ENCODE results near the gene PDE4D.

Gene PDE4D

GRCh38 chr5:59537961-59538749, 355.4 kb downstream of the PDE4D start:
- H3K27ac ChIP-seq (ENCODE audit: low read depth, low read length) = no peak overlapping the region
- no peaks in the 10 kb centered on the region for H3K36me3 ChIP-seq (ENCODE audit: control insufficient read depth in 1 of 2, insufficient read depth in 2 of 2, low read length in 2 of 2)
- H3K9me3 ChIP-seq (ENCODE audit: control insufficient read depth in 1 of 2, low read length in 2 of 2) = no peaks in the 10 kb centered on the region
- no peaks in the 10 kb centered on the region for H3K27me3 ChIP-seq (ENCODE audit: control insufficient read depth in 1 of 2, insufficient read depth in 2 of 2, low read length in 2 of 2)
- no peak overlapping the region for H3K9ac ChIP-seq (ENCODE audit: low read depth in 1 of 2, low read length in 2 of 2)
- no peak overlapping the region for H3K4me3 ChIP-seq (ENCODE audit: low read depth in 1 of 2, low read length in 2 of 2)
- H3K4me1 ChIP-seq (ENCODE audit: control insufficient read depth in 1 of 2, insufficient read depth in 2 of 2, low read length in 2 of 2) = peaks cover 16 to 20% of the 10 kb centered on the region in 2 donors

- H3K27ac ChIP-seq (ENCODE audit: low read depth, low read length) = no peak overlapping the region
- no peaks in the 10 kb centered on the region for H3K36me3 ChIP-seq (ENCODE audit: control insufficient read depth in 1 of 2, insufficient read depth in 2 of 2, low read length in 2 of 2)
- H3K9ac ChIP-seq (ENCODE audit: low read depth in 1 of 2, low read length in 2 of 2) = no peak overlapping the region
- H3K9me3 ChIP-seq (ENCODE audit: control insufficient read depth in 1 of 2, low read length in 2 of 2) = no peaks in the 10 kb centered on the region
- H3K4me3 ChIP-seq (ENCODE audit: low read depth in 1 of 2, low read length in 2 of 2) = no peak overlapping the region
- H3K4me1 ChIP-seq (ENCODE audit: control insufficient read depth in 1 of 2, insufficient read depth in 2 of 2, low read length in 2 of 2) = peaks cover 7 to 8% of the 10 kb centered on the region in 2 donors
- no peaks in the 10 kb centered on the region for H3K27me3 ChIP-seq (ENCODE audit: control insufficient read depth in 1 of 2, insufficient read depth in 2 of 2, low read length in 2 of 2)
These were observed 356.7 kb downstream of the PDE4D start for GRCh38 chr5:59536875-59537274.

- Histone ChIP-seq H3K4me3 (ENCODE audit: low read depth in 1 of 2, low read length in 2 of 2) (no peak overlapping the region), H3K9me3 (ENCODE audit: control insufficient read depth in 1 of 2, low read length in 2 of 2) (no peaks in the 10 kb centered on the region), H3K27ac (ENCODE audit: low read depth, low read length) (no peak overlapping the region), H3K27me3 (ENCODE audit: control insufficient read depth in 1 of 2, insufficient read depth in 2 of 2, low read length in 2 of 2) (no peaks in the 10 kb centered on the region), H3K4me1 (ENCODE audit: control insufficient read depth in 1 of 2, insufficient read depth in 2 of 2, low read length in 2 of 2) (peaks cover 0 to 5% of the 10 kb centered on the region in 2 donors), H3K36me3 (ENCODE audit: control insufficient read depth in 1 of 2, insufficient read depth in 2 of 2, low read length in 2 of 2) (no peaks in the 10 kb centered on the region), H3K9ac (ENCODE audit: low read depth in 1 of 2, low read length in 2 of 2) (no peak overlapping the region)
These were observed 358.0 kb downstream of the PDE4D start for GRCh38 chr5:59535561-59535960.

GRCh38 chr5:59533730-59534108, 359.8 kb downstream of the PDE4D start:
- Histone ChIP-seq H3K4me1 (ENCODE audit: control insufficient read depth in 1 of 2, insufficient read depth in 2 of 2, low read length in 2 of 2) (no peaks in the 10 kb centered on the region), H3K27ac (ENCODE audit: low read depth, low read length) (no peak overlapping the region), H3K9me3 (ENCODE audit: control insufficient read depth in 1 of 2, low read length in 2 of 2) (no peaks in the 10 kb centered on the region), H3K4me3 (ENCODE audit: low read depth in 1 of 2, low read length in 2 of 2) (no peak overlapping the region), H3K36me3 (ENCODE audit: control insufficient read depth in 1 of 2, insufficient read depth in 2 of 2, low read length in 2 of 2) (no peaks in the 10 kb centered on the region), H3K27me3 (ENCODE audit: control insufficient read depth in 1 of 2, insufficient read depth in 2 of 2, low read length in 2 of 2) (no peaks in the 10 kb centered on the region), H3K9ac (ENCODE audit: low read depth in 1 of 2, low read length in 2 of 2) (no peak overlapping the region)

- H3K27ac ChIP-seq (ENCODE audit: low read depth, low read length) = no peak overlapping the region
- H3K27me3 ChIP-seq (ENCODE audit: control insufficient read depth in 1 of 2, insufficient read depth in 2 of 2, low read length in 2 of 2) = no peaks in the 10 kb centered on the region
- H3K4me1 ChIP-seq (ENCODE audit: control insufficient read depth in 1 of 2, insufficient read depth in 2 of 2, low read length in 2 of 2) = peaks cover 0 to 2% of the 10 kb centered on the region in 2 donors
- H3K36me3 ChIP-seq (ENCODE audit: control insufficient read depth in 1 of 2, insufficient read depth in 2 of 2, low read length in 2 of 2) = no peaks in the 10 kb centered on the region
- H3K9me3 ChIP-seq (ENCODE audit: control insufficient read depth in 1 of 2, low read length in 2 of 2) = no peaks in the 10 kb centered on the region
- no peak overlapping the region for H3K4me3 ChIP-seq (ENCODE audit: low read depth in 1 of 2, low read length in 2 of 2)
- no peak overlapping the region for H3K9ac ChIP-seq (ENCODE audit: low read depth in 1 of 2, low read length in 2 of 2)
These were observed 360.4 kb downstream of the PDE4D start for GRCh38 chr5:59532979-59533729.

GRCh38 chr5:59529239-59529638, 364.3 kb downstream of the PDE4D start:
- Histone ChIP-seq H3K9ac (ENCODE audit: low read depth in 1 of 2, low read length in 2 of 2) (no peak overlapping the region), H3K27me3 (ENCODE audit: control insufficient read depth in 1 of 2, insufficient read depth in 2 of 2, low read length in 2 of 2) (no peaks in the 10 kb centered on the region), H3K9me3 (ENCODE audit: control insufficient read depth in 1 of 2, low read length in 2 of 2) (no peaks in the 10 kb centered on the region), H3K4me3 (ENCODE audit: low read depth in 1 of 2, low read length in 2 of 2) (no peak overlapping the region), H3K4me1 (ENCODE audit: control insufficient read depth in 1 of 2, insufficient read depth in 2 of 2, low read length in 2 of 2) (peaks cover 0 to 6% of the 10 kb centered on the region in 2 donors), H3K27ac (ENCODE audit: low read depth, low read length) (no peak overlapping the region), H3K36me3 (ENCODE audit: control insufficient read depth in 1 of 2, insufficient read depth in 2 of 2, low read length in 2 of 2) (no peaks in the 10 kb centered on the region)

- peaks cover 0 to 6% of the 10 kb centered on the region in 2 donors for H3K4me1 ChIP-seq (ENCODE audit: control insufficient read depth in 1 of 2, insufficient read depth in 2 of 2, low read length in 2 of 2)
- no peaks in the 10 kb centered on the region for H3K27me3 ChIP-seq (ENCODE audit: control insufficient read depth in 1 of 2, insufficient read depth in 2 of 2, low read length in 2 of 2)
- no peaks in the 10 kb centered on the region for H3K9me3 ChIP-seq (ENCODE audit: control insufficient read depth in 1 of 2, low read length in 2 of 2)
- no peak overlapping the region for H3K27ac ChIP-seq (ENCODE audit: low read depth, low read length)
- H3K36me3 ChIP-seq (ENCODE audit: control insufficient read depth in 1 of 2, insufficient read depth in 2 of 2, low read length in 2 of 2) = no peaks in the 10 kb centered on the region
- H3K4me3 ChIP-seq (ENCODE audit: low read depth in 1 of 2, low read length in 2 of 2) = no peak overlapping the region
- H3K9ac ChIP-seq (ENCODE audit: low read depth in 1 of 2, low read length in 2 of 2) = no peak overlapping the region
These were observed 365.2 kb downstream of the PDE4D start for GRCh38 chr5:59528202-59528862.

- no peaks in the 10 kb centered on the region for H3K9me3 ChIP-seq (ENCODE audit: control insufficient read depth in 1 of 2, low read length in 2 of 2)
- peaks cover 0 to 6% of the 10 kb centered on the region in 2 donors for H3K4me1 ChIP-seq (ENCODE audit: control insufficient read depth in 1 of 2, insufficient read depth in 2 of 2, low read length in 2 of 2)
- no peak overlapping the region for H3K9ac ChIP-seq (ENCODE audit: low read depth in 1 of 2, low read length in 2 of 2)
- H3K36me3 ChIP-seq (ENCODE audit: control insufficient read depth in 1 of 2, insufficient read depth in 2 of 2, low read length in 2 of 2) = no peaks in the 10 kb centered on the region
- H3K27ac ChIP-seq (ENCODE audit: low read depth, low read length) = no peak overlapping the region
- no peak overlapping the region for H3K4me3 ChIP-seq (ENCODE audit: low read depth in 1 of 2, low read length in 2 of 2)
- no peaks in the 10 kb centered on the region for H3K27me3 ChIP-seq (ENCODE audit: control insufficient read depth in 1 of 2, insufficient read depth in 2 of 2, low read length in 2 of 2)
These were observed 367.6 kb downstream of the PDE4D start for GRCh38 chr5:59525957-59526356.

GRCh38 chr5:59525311-59525710, 368.2 kb downstream of the PDE4D start:
- Histone ChIP-seq H3K4me3 (ENCODE audit: low read depth in 1 of 2, low read length in 2 of 2) (no peak overlapping the region), H3K27me3 (ENCODE audit: control insufficient read depth in 1 of 2, insufficient read depth in 2 of 2, low read length in 2 of 2) (no peaks in the 10 kb centered on the region), H3K36me3 (ENCODE audit: control insufficient read depth in 1 of 2, insufficient read depth in 2 of 2, low read length in 2 of 2) (no peaks in the 10 kb centered on the region), H3K9me3 (ENCODE audit: control insufficient read depth in 1 of 2, low read length in 2 of 2) (no peaks in the 10 kb centered on the region), H3K9ac (ENCODE audit: low read depth in 1 of 2, low read length in 2 of 2) (no peak overlapping the region), H3K27ac (ENCODE audit: low read depth, low read length) (no peak overlapping the region), H3K4me1 (ENCODE audit: control insufficient read depth in 1 of 2, insufficient read depth in 2 of 2, low read length in 2 of 2) (peaks cover 0 to 6% of the 10 kb centered on the region in 2 donors)

- H3K27me3 ChIP-seq (ENCODE audit: control insufficient read depth in 1 of 2, insufficient read depth in 2 of 2, low read length in 2 of 2) = no peaks in the 10 kb centered on the region
- no peak overlapping the region for H3K4me3 ChIP-seq (ENCODE audit: low read depth in 1 of 2, low read length in 2 of 2)
- H3K9me3 ChIP-seq (ENCODE audit: control insufficient read depth in 1 of 2, low read length in 2 of 2) = no peaks in the 10 kb centered on the region
- H3K36me3 ChIP-seq (ENCODE audit: control insufficient read depth in 1 of 2, insufficient read depth in 2 of 2, low read length in 2 of 2) = no peaks in the 10 kb centered on the region
- H3K27ac ChIP-seq (ENCODE audit: low read depth, low read length) = no peak overlapping the region
- H3K4me1 ChIP-seq (ENCODE audit: control insufficient read depth in 1 of 2, insufficient read depth in 2 of 2, low read length in 2 of 2) = no peaks in the 10 kb centered on the region
- H3K9ac ChIP-seq (ENCODE audit: low read depth in 1 of 2, low read length in 2 of 2) = no peak overlapping the region
These were observed 371.2 kb downstream of the PDE4D start for GRCh38 chr5:59522201-59522831.

Data from duodenal mucosa (tissue), 2 donors.